Stimulated activated CD4-positive, alpha-beta T cell treated with anti-CD3 and anti-CD28 coated beads, Interleukin-15, amount 100 ng/mL, for 1 hour (primary cell): ENCODE results near the gene BBS2.
"Not testable (repeated sequence)": the region's sequence is repeated elsewhere in the genome, so short reads cannot be mapped to it uniquely, and the experiment has no call there.

Source experiments
- DNase-seq, 2 donors: peaks; one replicate each; pipeline ENCODE4 v3.0.0-alpha.2; 2020; ENCODE audit warnings: low read depth in 1 of 2, low spot score in 1 of 2

Gene BBS2

DNA sequence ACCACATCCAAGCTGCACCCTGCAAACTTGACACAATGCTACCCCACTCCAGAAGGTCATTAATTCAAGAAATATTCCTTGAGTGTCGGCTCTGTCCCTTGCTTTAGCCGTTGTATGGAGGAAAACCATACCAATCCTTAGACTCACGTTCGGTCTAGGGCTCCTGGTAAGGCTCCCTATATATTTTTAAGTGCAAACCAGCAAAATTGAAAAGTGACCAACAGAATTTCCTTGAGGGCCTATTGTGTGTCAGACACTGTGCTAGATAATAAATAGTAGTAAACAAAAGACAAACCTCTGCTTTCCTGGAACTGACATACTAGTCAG is 390 bp upstream of the BBS2 start:
- DNase-seq = no peak

DNA sequence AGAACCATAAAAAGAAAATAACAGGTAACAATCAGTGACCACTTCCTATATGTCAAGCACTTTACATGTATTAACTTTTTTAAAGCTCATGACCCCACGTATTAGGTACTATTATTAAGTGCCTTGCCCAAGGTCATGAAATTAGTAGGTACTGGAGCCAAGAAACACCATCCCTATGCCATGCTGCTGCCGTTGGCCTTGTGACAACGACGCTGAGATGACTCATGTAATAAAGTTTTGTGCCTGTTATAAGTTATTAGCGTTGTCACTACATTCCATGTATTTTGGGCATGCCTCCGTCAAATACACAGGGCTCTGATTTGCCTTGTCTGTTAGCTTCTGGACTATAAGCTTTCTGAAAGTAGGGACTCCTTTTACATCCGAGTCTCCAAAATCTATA is 1.4 kb downstream of the BBS2 start:
- no peak for DNase-seq

DNA sequence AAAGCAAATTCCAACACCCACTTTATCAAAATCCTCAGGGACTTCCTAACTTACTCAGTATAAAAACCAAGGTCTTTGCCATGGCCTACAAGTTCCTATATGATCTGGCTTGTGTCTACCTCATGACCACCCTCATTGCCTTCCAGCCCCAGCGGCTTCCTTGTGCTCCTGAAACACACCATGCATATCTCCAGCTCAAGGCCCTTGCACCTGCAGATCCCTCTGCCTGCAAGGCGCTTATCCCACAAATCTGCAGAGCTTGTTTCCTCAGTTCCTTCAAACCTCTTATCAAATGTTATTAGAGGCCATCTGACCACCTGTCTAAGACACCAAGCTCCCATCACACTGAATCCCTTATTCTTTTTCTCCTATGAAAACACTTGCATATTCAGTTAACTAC is 2.6 kb downstream of the BBS2 start:
- DNase-seq = no peak

DNA sequence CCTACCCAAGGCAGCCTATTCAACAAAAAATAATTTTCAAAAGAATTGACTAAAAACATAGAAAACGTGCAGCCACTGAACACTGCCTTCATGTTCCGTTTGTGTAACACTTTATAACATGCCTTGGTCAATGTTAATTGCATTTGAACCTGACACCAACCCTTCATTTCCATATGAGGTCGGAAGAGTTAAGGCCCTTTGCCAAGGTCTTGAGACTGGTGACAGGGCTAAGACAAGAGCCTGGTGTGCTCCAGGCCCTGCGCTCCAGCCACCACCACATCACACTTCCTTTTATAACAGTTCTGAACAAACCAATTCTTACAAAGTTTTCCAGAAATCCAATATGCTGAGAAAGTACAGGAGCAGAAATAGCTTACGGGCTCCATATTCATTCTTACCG is 4.2 kb downstream of the BBS2 start:
- DNase-seq = no peak

DNA sequence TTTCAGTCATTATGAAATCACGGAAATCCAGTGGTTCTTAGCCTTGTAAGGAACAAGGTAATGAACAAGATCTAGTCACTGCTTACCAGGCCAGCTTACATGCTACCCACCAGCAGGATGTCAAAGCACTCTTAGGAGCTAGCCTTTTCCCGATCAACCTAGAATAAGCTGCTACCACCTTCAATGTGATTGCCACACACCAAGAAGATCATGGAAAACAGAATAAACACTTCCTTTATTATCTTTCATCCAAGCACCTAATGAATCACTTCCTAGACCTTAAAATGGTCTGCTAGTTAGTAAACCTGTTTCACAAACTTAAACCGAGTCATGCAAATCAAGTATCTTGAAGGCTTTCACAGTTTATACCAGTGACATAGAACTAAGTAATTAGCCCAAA is 5.0 kb downstream of the BBS2 start:
- DNase-seq = no peak

DNA sequence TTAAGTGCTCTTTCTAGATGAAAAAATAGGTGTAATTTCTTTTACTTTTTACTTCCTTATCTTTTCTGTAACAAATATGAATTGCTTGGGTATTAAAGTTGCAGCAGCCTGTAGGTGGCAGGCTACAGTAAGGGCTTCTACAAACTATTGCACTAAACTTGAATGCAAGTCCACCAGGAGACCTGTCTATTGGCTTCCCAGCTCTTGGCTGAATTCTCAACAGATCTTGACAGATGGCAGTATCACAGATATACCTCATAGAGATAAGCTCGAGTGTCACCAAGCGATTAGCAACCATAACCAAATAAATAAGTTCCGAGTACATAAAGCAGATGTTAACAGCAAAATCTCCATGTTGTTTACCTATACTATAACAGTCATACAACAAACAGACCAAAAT is 5.9 kb downstream of the BBS2 start:
- DNase-seq = no peak

DNA sequence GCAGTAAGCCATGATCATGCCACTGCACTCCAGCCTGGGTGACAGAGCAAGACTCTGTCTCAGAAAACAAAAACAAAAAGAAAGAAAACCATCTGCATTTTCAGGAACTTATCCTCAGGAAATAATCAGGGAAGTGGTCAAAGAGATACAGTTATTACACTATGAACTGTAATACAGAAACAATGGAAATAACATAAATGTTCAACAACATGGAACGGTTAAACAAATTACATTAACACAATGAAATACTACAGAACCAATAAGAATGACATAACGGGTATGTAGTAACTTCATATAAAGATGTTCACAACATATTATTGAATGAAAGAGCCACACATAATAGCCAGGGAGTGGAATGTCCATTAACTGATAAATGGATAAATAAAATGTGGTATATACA is 6.7 kb downstream of the BBS2 start:
- DNase-seq = no peak

DNA sequence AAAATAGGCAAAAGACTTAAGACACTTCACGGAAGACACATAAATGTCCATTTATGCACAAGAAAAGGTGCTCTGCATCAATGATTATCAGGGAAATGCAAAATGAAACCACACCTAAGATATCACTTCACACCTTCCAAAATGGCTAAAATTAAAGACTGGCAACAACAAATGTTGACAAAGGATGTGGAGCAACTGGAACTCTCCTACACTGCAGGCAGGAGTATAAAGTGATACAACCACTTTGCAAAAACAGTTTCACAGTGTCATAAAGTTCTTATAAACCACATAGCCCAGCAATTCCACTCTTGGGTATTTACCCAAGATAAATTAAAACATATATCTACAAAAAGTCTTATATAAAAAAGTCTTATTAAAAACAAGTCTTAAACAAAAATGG is 7.8 kb downstream of the BBS2 start:
- DNase-seq = no peak

DNA sequence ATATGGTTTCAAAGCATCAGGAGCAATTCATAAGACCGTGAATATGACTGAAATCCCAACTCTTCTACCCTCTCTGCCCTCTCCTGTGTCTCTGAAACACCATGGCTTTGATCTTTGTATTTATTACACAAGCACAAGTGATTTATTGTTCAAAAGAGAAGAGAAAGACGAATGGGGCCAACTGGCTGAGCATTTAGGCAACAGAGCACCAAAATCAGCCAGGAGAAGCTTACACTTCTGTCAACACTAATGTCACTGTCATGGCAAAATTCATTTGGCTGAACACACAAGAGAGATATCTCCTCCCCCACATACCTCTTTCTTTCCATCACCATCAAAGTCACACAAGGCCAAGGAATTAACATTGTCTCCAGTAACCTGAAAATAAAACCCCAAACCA is 9.3 kb downstream of the BBS2 start:
- no peak for DNase-seq

DNA sequence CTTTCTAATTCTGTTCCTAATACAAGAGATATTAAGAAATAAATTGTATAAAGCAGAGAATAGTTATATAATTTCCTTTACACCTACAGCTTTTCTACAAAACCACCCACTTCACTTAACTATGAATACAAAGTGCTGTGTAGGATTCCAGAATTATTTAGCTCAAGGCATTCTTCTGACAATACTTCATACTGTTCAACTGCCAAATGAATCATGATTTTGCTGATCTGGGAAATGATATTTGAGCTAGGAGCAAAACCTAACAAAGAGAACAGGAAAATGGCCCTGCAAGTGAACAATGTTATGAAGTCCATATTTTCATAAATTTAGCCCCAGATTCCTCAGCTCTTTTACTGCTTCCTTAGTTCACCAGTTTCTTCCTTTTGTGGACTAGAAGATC is 12.9 kb downstream of the BBS2 start:
- no peak for DNase-seq

DNA sequence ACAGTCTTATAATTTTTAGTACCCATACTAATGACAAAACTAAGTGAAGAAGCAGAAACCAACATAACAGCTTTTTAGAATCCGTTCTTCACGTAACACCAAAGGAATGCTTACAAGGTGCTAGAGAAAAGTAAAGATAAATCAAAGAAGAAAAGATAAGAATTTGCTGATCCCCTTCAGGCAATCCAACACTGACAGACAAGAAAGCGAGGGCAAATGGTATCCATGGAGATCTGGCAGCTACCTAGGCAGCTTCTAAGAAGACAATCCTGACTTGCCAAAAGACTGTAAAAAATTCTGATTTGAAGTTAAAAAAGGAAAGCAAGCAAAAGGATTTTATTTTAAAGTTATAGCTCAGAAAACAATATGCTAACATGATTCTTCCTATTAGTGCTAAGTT is 14.6 kb downstream of the BBS2 start:
- DNase-seq = no peak

DNA sequence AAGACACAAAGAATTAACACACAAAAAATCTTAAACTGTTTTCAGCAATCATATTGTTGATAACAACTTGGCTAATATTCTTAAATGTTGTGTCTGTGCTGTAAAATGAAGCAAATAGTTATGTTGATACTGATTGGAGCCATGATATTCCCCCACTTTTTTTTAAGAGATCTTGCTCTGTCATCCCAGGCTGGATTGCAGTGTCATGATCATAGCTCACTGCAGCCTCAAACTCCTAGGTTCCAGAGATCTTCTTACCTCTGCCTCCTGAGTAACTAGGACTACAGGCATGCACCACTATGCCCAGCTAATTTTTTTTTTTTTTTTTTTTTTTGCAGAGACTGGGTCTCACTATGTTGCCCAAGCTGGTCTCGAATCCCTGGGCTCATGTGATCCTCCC is 26.0 kb downstream of the BBS2 start:
- DNase-seq = no peak

DNA sequence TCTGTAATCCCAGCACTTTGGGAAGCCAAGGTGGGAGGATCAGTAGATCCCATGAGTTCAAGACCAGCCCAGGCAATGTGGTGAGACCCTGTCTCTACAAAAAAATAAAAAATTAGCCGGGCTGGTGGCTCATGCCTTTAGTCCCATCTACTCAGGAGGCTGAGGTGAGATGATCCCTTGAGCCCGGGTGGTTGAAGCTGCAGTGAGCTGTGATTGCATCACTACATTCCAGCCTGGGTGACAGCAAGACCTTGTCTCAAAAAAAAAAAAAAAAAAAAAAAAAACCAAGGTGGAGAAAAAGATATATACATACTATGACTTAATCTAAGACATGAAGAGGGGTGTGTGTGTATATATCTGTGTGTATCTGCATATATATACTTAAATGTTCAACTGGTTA is 26.7 kb downstream of the BBS2 start:
- DNase-seq = no peak

DNA sequence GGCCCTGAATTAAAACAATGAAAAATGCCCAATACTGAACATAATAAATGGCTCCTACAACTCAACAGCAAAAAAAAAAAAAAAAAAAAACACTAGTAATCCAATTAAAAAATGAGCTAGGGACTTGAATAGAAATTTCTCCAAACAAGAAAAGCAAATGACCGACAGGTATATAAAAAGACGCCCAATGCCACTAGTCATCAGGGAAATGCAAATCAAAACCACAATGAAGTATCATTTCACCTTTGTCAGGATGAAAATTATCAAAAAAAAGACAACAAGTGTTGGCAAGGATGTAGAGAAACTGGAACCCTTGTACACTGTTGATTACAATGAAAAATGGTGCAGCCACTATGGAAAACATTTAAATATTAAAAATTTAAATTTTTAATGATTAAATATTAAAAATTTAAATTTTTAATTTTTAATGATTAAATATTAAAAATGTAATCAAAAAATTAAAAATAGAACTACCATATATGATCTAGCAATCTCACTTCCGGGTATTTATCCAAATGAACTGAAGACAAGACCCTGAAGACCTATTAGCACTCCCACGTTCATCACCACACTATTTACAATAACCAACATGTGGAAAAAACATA is 28.1 kb downstream of the BBS2 start:
- no peak for DNase-seq

DNA sequence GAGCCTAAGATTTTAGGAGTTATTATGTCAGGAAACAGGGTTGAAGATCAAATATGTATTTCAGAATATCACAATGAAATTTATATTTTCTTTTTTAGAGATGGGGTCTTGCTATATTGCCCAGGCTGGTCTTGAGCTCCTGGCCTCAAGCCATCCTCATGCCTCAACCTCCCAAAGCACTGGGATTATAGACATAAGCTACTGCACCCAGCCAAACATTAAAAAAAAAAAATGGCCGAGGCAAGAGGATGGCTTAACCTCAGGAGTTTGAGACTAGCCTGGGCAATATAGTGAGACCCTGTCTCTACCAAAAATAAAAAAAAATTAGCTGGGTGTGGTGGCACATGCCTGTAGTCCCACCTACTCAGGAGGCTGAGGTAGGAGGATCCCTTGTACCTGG is 31.0 kb downstream of the BBS2 start:
- not testable (repeated sequence) for DNase-seq

DNA sequence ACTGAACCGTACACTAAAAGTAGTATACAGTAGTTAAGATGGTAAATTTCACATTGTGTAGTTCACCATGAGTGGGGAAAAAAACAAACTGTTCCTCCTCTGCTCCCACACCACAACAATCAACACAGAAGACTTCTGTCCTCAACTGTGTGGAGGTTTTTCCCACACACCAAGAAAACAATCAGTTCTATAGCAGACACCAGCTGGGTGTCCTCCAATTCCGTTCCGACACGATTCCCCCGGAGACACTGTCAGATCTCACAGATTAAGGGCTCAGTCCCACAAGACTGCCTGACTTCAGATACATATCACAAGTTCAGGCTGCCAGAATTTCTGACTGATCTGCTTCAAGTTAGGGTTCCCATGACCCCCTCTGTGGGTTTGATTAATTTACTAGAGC is 31.8 kb downstream of the BBS2 start:
- no peak for DNase-seq

DNA sequence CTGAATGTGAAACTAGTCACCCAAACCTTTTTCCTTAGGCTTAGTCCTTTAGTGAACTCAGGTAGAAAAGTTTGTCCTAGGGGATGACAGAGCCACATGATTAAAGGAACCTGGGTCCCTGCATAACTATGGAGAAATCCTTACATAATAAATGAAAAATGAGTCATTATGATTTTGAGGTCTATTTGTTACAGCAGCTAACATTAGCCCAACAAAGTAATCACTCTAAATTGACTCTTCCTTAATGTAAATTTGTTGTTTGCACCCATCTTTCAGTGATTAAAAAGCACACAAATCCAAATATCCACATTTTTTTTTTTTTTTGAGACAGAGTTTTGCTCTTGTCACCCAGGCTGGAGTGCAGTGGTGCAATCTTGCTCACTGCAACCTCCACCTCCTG is 36.4 kb downstream of the BBS2 start:
- DNase-seq = no peak

DNA sequence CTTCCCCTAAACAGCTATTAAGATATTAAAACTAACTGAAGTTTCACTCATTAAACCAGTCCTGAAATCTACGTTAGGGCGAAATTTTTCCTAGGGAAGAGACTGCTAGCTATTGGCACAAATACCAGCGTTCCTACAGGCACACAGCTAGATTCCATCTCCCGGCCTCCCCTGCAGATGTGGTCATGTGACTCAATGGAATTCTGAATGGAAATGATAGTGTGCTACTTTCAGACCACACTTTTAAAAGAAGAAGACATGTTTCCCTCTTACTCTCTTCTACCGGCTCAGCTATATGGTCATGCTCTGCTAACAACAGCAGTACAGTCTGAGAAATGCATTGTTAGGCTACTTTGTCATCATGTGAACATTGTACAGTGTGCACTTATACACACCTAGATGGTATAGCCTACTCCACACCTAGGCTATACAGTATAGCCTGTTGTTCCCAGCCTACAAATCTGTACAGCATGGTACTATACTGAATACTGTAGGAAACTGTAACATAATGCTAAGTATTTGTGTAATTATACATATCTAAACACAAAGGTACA is 37.1 kb downstream of the BBS2 start:
- DNase-seq = no peak

DNA sequence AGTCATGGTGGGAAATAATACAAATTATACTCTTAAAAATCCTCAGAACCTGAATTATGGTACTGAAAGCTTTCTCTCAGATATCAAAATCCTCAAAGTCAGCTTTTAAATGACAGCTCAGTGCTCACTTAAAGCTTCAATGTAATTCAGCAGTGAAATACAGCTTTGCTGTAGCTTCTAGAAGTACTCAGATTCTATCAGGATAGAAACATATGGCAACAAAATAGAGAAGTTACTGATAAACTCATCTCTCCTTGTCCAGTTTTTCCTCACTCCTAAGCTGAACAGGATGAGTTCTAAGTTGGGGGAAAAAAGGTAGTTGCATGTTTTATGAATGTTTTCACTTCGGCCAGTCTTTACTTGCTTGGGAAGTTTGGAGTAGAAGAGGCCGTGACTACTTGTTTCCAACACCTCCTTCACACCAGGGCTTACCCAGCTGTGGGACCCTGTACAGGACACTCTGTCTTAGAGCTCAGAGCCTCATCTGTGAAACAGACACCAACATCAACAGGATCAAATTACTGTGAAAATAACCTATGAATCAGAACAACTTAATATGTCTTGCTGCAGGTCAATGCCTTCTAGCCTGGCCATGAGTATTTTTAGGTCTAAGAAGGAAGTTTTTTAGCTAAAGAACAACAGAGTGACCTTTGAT is 38.2 kb downstream of the BBS2 start:
- DNase-seq = no peak

DNA sequence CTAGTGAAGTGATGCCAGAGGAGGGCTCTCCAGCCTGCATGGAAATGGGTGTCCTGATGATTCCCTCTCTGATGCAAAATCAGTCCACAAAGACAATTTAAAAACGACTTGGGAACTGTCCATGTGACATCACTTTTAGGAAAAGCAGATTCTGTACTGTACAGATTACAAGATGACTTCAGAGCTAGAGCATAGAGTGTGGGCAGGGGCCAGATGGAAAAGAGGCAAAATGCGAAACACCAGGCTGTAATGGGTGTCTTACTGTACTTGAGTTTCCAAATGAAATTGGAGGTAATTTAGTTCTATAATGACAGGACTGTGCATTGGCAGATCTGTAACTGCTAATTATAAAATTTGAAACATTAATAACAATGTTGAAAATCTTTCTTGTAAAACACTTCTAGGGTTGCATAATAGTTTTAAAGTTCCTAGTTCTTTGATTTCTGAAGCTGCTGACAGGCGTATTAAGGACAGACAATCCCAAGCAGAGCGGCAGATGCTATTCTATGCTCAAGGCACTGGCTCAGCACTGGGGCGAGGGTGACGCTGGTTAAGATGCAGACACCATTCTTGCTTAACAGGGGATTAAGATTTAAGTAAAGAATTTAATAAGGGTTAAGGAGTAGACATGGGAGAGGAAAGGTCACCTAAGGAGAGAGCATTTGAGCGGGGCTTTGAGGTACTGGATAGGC is 38.9 kb downstream of the BBS2 start:
- no peak for DNase-seq

DNA sequence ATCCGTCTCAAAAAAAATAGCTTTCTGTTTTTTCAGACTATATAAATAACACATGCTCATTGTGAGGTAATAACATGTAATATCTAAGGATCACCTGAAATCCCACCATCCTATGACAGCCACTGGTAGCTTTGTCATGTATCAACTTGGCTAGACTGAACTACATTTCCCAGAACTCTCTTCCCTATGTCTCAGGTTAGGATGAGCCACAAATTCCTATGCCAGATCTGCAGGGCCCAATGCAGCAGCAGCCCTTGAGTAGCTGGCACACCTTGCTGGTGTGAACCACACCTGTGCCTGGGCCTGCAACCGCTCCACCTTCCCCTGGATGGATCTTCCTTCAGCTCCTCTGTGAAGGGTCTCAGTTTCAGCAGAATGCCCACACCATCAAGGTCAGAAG is 40.4 kb downstream of the BBS2 start:
- no peak for DNase-seq

DNA sequence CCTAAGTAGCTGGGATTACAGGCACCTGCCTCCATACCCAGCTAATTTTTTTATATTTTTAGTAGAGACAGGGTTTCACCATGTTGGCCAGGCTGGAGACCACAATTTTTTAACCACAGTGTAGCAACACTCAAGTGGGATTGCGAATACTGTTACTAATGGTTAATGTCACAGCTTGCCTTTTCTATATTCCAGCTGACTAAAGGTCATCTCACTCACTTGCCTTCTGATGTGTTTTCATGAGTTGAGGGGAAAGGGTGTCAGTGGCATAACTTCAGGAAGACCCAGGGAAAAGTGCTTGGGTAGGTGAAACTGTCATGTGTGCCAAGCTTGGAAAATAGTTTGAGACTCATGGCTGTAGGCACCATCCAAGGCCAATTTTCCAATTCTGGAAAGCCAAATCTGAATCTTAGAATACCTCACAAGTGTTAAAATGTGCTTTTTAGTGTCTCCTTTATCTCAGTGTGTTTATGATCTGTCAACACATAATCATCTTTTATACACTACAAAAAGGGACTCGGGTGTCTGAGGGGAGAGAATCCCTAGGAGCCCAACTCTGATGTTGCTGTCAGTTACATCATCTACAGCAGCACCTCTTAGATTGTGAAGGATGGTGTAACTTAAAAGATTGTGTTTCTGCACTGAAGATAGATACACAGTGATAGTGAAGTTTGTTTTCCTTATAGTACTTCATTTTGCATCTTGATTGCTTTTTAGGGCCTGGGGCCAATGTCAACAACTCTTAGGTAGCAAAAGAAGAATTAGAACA is 41.4 kb downstream of the BBS2 start:
- DNase-seq = no peak
